Stimulated activated CD8-positive, alpha-beta memory T cell treated with anti-CD3 and anti-CD28 coated beads, Interleukin-4, amount 100 ng/mL, for 48 hours (primary cell): Measurements from ENCODE around the gene KPTN.
A peak's percentile ranks its signal among the peaks of the same experiment; 100 is the strongest.

Experiments used
- DNase-seq: peaks from one replicate; pipeline ENCODE4 v3.0.0-alpha.2; 2020

Gene KPTN

DNA sequence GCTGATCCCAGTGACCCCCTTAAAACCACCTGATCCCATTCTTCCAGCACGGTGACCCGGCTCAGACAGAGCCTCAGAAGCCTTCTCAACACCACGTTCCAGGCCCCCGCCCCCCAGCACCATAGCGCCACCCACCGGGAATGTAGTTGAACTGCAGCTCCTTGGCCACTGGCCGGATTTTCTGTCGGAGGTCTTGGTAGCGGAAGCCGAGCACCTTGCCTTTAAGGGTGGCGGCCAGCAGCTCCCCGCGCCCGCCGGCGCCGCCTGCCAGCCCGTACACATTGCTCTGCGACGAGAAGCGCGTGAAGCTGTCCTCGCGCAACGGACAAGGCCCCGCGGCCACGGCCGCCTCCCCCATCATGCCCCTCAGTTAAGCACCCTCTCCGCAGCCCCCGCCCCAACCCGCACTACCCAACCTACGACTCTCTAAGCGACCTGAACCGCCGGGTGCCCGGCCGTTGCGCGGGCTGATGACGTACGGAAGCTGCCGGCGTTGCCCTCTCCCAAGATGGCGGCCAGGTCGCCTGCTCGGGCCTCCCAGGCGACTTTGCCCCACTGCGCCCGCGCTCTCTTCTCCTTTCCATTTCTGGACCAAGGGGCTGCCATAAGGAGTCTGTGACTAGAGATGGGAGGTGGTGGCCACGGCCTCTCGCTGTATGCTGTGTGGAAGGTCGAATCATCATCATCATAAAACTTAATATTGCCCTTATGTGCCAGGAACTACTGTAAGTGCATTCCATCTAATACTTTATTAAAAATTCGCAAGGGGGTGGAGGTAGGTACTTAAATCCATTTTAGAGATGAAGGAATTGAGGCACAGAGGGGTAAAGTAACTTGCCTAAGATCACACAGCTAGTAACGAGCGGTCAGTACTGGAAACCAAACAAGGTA lies at the start of gene KPTN:
Gene KPTN, minus strand, starts transcription at position 420 of the 891 bp plus-strand sequence. Its CDS starts 59 bp downstream, at position 361.
- DNase-seq: peak; percentile 94

- DNase-seq: no peak
Observed at GRCh38 chr19:47531640-47532387, 47.8 kb upstream of the KPTN start.

DNA sequence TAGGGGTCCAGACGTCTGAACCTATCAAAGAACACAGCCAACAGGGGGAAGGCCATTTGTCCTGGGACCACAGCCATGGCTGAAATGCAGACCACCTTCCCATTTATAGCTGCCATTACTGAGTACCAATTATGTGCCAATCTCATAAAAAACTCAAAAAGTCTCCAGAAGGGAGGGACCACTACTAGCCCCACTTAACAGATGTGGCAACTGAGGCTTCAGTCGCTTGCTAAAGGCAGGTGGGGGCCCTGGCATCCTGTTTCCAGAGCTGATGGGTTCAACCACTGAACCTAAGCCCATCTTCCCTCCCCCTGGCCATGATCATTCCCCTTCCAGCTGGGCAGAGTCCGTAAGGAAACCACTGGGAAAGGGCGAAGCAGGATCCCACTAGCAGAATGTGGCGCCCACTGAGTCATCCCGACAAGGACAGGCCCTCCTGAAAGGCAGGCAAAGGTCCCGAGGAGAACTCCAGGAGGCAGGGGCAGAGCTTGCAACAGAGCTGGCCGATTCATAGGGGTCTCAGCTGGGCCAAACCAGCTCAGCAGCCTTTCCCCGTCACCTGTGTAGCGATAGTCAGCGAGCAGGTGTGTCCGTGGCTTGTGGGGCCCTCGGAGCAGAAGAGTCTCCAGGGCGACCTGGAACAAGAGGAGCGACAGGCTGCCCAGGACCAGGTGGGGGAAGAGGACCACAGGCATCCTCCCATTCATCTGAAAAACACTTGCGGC lies 45.2 kb upstream of the KPTN start:
- DNase-seq: no peak

DNA sequence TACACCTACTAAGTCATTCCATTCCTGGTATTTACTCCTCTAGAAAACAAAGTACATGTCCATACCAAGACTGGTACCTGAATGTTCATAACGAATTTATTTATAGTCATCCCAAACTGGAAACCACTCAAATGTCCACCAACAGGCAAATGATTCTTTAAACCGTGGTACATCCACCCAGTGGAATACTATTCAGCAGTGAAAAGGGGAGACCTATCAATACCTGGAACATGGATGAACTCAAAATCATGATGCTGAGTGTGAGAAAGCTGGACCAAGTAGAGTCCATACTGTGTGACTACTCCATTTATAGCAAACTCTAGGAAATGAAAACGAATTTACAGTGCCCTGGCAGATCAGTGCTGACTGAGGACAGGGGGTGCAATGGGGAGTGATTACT lies 42.8 kb upstream of the KPTN start:
- DNase-seq: no peak

DNA sequence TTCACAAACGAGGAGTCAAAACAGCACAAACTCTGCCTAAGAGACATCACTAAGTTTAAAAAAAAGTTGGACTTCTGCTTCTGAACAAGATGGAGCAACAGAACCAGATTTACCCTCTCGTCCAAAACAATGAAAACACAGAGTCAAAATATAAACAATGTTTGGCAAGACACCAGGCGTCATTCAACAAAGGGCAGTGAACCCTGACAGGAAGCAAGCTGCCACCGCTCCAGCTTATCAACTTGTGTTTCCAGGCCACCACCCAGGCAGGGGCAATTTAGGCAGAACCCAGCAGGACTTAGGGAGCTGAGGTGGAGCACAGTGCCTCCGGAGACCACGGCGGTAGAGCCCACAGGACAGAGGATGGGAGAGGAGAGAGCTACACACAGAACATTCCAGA lies 39.5 kb upstream of the KPTN start:
- no peak for DNase-seq

DNA sequence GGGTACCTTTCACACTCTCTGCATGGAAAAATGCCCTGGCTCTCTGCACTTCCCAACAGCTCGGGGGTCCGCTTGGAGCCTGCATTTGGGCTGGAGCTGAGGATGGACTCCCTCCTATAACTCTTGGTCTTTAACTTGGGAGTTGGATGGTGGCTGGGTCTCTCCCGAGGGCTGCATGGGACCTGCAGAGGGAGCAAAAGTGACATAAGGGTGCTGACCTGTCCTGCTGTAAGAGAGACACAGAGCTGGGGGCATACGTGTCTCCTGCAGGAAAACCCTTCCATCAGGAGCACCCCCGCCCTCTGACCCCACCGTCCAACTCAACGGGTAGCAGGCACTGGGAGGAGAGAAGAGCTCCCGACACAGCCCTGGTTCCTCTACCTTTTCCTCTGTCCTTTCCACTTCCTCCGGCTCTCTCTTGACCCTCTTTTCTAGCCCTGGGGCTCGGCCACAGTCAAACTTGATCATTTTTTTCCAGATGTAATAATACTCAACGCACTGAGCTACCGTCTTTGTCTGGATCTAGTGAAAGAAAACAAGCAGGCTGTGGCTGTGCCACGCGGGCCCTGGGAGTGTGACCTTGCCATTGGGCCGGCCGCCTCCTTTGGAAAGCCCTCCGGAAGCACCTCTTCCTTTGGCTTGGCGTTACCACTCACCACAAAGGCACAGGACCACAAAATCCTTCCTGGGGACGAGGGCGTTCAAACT lies 37.6 kb upstream of the KPTN start:
- no peak for DNase-seq

- no peak for DNase-seq
Observed at GRCh38 chr19:47520839-47521238, 36.8 kb upstream of the KPTN start.

GRCh38 chr19:47520343-47520806 lies 36.4 kb upstream of the KPTN start:
- DNase-seq: no peak

DNA sequence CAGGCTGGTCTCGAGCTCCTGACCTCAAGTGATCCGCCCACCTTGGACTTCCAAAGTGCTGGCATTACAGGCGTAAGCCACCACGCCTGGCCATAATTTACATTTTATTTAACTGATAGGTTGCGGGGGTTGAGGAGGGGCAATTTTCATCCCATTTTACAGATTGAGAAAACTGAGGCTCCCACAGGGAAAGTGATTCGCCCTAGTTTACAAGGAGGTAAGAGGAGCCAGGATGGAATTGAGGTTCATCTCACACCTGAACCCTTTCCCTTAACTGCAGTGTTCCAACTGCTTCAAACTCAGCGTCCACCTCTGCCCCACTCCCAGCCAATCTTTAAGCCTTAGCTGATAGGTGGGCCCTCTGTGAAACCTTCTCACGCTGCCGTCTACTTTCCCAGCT lies 34.8 kb upstream of the KPTN start:
- DNase-seq: no peak

GRCh38 chr19:47518139-47518538 lies 34.1 kb upstream of the KPTN start:
- peak; percentile 84 for DNase-seq

DNA sequence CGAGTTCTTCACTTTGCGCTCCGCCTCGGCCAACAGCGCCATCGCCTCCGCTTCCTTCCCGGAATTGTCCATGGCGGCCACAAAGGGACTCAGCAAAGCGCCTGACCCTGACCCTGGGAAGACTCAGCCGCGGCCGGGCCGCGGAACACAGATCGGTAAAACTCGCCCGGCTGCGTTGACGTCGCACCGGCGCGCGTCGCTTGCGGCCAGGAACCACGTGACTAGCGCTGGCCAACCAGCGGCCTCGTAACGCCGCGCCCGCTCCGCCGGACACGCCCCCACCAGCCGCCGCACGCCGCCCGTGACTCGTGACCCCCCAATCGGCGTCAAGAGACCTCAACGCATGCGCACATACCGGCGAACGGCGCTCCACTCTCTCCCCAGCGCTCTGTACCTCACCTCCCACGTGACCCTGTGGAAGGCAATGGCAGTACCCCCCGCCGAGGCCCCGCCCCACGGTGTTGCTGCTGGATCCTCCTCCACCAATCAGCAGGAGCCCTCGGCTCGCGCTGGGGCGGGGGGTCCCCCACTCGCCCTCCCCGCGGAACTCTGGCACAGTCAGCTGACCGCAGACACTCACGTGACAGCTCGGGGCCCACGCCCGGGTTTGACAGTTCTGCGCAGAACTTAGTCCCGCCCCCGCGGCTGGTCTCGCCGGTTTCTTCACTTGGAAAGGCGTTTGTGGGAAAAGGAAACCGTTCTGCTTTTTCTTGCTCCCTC lies 31.0 kb upstream of the KPTN start, which contains the start of gene NAPA:
Gene NAPA, minus strand, starts transcription at position 195 of the 720 bp plus-strand sequence. Its CDS starts 123 bp downstream, at position 72.
- peak; percentile 100 for DNase-seq

DNA sequence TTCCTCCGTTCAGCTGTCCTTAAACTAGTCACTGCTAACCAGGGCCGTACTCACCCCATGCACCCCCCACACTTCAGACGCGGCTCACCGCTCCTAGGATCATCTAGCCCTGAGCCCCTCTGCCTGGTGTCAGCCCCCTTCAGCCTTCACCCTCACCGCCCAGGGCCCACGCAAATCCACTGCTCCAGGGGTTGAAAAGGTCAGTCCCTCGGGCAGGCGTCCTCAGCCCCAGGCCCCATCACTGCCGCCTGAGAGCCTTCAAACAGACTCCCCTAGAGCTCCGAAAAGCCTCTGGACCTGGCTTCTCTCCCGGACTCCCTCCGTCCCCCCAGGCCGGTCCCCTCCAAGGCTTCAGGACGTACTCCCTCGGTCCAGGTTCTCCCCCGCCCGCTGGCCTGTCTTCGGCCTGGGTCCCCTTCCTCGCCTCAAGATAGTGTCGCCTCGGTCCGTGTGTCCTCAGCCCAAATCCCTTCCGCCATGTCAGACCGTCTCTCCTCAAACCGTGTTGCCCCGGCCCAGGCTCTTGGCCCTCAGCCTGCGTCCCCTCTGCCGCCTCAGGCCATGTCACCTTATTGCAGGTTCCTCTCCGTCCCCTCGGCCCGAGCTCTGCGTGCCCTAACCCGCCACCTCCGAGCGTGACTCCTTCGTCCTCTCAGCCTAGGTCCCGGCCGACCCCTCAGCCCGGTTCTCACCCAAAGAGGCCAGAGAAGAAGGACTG lies 30.3 kb upstream of the KPTN start:
- DNase-seq: no peak

GRCh38 chr19:47512948-47513319 lies 28.9 kb upstream of the KPTN start:
- DNase-seq: no peak

- DNase-seq: no peak
Observed at GRCh38 chr19:47512183-47512947, 28.3 kb upstream of the KPTN start.

DNA sequence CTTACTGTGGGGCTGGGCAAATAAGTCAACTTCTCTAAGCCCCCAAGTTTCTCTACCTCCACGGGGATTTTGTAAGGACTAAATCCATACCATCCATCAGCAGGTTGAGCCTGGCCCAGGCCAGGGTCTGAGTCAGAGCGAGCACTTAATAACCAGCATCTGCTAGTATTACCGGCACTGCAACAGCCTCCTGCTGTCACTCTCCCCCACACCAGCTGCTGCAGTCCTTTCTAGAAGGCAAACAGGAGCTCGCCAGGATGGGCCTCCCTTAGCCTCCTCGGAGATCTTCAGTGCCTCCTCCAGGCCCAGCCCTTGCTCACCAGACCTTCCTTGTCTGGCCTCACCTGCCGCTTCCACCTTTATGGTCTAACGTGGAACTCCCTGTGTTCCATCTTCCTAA lies 27.7 kb upstream of the KPTN start:
- DNase-seq: no peak

DNA sequence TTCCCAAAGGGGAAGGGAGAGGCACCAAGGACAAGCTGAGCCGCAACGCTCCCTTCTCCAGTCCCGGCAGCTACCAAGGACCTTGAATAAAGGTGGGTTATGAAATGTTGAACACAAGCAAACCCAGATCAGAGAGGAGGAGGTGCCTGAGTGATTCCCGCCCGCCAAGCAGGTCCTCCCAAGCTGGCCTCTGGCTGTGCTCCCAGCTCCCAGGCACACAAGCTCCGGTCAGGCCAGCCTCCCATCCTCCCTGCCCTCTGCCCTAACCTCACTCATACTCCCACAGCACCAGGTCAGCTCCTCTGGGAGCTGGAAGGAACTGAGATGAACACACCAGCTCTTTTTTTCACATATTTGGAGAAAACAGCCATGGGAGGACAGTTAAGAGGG lies 27.1 kb upstream of the KPTN start:
- DNase-seq: no peak

- DNase-seq: no peak
Observed at GRCh38 chr19:47510516-47511127, 26.6 kb upstream of the KPTN start.

- DNase-seq: no peak
Observed at GRCh38 chr19:47509973-47510372, 26.0 kb upstream of the KPTN start.

GRCh38 chr19:47509170-47509847 lies 25.3 kb upstream of the KPTN start:
- no peak for DNase-seq
